Heart right ventricle (tissue), 16 donors: ENCODE data around the gene SPRR1B. TPM values are rescaled to one million over a fixed set of nuclear protein-coding genes. Genes with fewer than 3 reads are reported as not detected.

Experiments used
- ATAC-seq, 8 donors: fragments of 200-7000 bp; cut with Tn5 transposase; one replicate each; pipeline ENCODE4 v1.9.1; 2020; ENCODE audit warnings: mild to moderate bottlenecking in 8 of 8, moderate library complexity in 8 of 8, moderate number of reproducible peaks in 1 of 8
- DNase-seq, 2 donors: peaks; one replicate each; pipeline ENCODE4 v3.0.0-alpha.2; 2020
- H3K27ac ChIP-seq, 10 donors: fragments of 200-600 bp; sonication (generic) in 2 of 10; one replicate each; pipeline versions ENCODE4 v1.5.0 to v1.8.0; 2020 to 2022; ENCODE audit warnings: mild to moderate bottlenecking in 3 of 10
- H3K27me3 ChIP-seq, 7 donors: fragments of 200-600 bp; one replicate each; pipeline ENCODE4 v1.8.0; 2021 to 2022; ENCODE audit warnings: mild to moderate bottlenecking in 2 of 7
- H3K36me3 ChIP-seq, 9 donors: fragments of 200-600 bp; sonication (generic) in 1 of 9; one replicate each; pipeline versions ENCODE4 v1.5.0 to v1.8.0; 2020 to 2022; ENCODE audit warnings: mild to moderate bottlenecking in 2 of 9
- H3K4me1 ChIP-seq, 9 donors: fragments of 200-600 bp; sonication (generic) in 1 of 9; one replicate each; pipeline versions ENCODE4 v1.5.0 to v1.8.0; 2020 to 2022; ENCODE audit warnings: mild to moderate bottlenecking in 4 of 9
- H3K4me3 ChIP-seq, 10 donors: fragments of 200-600 bp; sonication (generic) in 2 of 10; one replicate each; pipeline versions ENCODE4 v1.5.0 to v1.8.0; 2020 to 2022; ENCODE audit warnings: mild to moderate bottlenecking in 7 of 10, moderate library complexity in 2 of 10
- H3K9me3 ChIP-seq, 11 donors: fragments of 200-600 bp in 10 of 11; sonication (generic) in 2 of 11; one replicate each; pipeline versions ENCODE4 v1.5.0 to v1.8.0; 2013 to 2022; ENCODE audit warnings: mild to moderate bottlenecking in 2 of 11, control low read depth in 1 of 11, moderate library complexity in 1 of 11
- CTCF ChIP-seq, 9 donors: fragments of 200-600 bp; sonication (generic) in 2 of 9; IDR thresholded peaks; one replicate each; pipeline versions ENCODE4 v1.5.0 to v1.8.0; 2021 to 2022; ENCODE audit warnings: antibody characterized with exemption in 9 of 9, mild to moderate bottlenecking in 5 of 9, moderate library complexity in 1 of 9
- WGBS, 2 donors: extraction: QIAGEN DNeasy Blood & Tissue Kit; methylation state at CpG; one replicate each; pipeline ENCODE4 v1.1.7; 2013; ENCODE audit warnings: inconsistent platforms in 1 of 2; 5-methylcytosine and 5-hydroxymethylcytosine counted together
- intact Hi-C, 10 donors: fragments of 100-400 bp; cut with DNase I; formaldehyde crosslinking; loops; one replicate each; pipeline versions ENCODE4 v1.11.1 to v1.14.2; 2022
- polyA plus RNA-seq, 2 donors: library from polyadenylated mRNA; stranded (reverse); fragments of 200-250 nt; gene quantifications; one replicate each; pipeline ENCODE4 v1.2.3, GENCODE V29; 2013
- total RNA-seq, 10 donors: library from RNA; stranded (reverse); fragmentation: NEBNext Ultra II Directional in 3 of 10; extraction: Animal tissue kit (Norgen Biotek cat#: 25700) in 3 of 10; gene quantifications; one replicate each; pipeline versions ENCODE4 v1.2.1 to v1.2.4, GENCODE V29; 2021 to 2023
- donor health status: Arrhythmogenic right ventricular cardiomyopathy.
- donor health status: ischemic (EF 13 %, LVEDD 7.1; RV severe dilation, severe dysfunction).
- donor health status: healthy with polysubstance abuse.
- donor health status: DM: no; HTN: yes; CAD: no.
- donor health status: DM: no; HTN: no; CAD: no.
- donor health status: ischemic (EF 25% LVEDD 6.9; RV normal size, moderate dysfunction).
- donor health status: ischemic (EF 25% LVEDD 5.7; RV mildly dilated, moderate dysfunction).
- donor health status: healthy.
- donor health status: DM: yes; HTN: yes; CAD: no.
- donor health status: Ischemic cardiomyopathy.
- donor health status: ischemic (EF 35%, LVEDD 5.7; RV mildly dilated, moderate dysfunction).
- donor health status: nonischemic (EF 11% LVEDD 7.7; RV severe dilation, severe dysfunction).
- donor health status: DM: yes; HTN: yes; CAD: no.
- donor health status: PGD.
- donor health status: ischemic (EF 29% LVEDD 5.4; RV normal size, mild dysfunction).
- donor health status: nonischemic (EF 23%, LVEDD 6.1; RV moderate dilation, normal function).

SPRR1B gene
- total and polyA plus RNA-seq, 12 donors: 0.30 TPM; not detected in 11

DNA sequence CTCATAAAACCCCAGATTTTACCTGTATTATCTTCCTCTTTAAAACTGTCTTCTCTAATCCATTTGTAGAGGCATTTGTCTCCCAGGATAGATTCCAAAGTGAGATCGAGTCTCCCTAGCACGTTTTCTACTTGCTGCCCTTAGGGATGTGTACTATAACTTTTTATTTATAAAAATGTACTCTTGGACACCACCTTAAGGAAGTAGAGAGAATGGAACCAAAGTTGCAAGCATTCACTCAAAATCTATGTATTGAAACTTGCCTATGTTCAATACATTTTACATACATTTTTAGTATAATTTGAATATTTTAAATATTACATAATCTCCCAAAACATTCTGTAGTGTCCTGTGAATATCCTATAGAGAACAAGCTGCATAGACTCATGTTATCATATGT lies 27.2 kb downstream of the SPRR1B start:
- DNase-seq (no peak), ATAC-seq (no peak)
- intact Hi-C loops: no loop called here
- Histone ChIP-seq H3K27me3 (peaks cover 0 to 6% (median 0%) of the 10 kb centered on the region in 7 donors), H3K4me1 (no peaks in the 10 kb centered on the region), H3K36me3 (no peaks in the 10 kb centered on the region), H3K4me3 (no peak overlapping the region), H3K9me3 (peaks cover 0 to 7% (median 1%) of the 10 kb centered on the region in 11 donors), H3K27ac (no peak overlapping the region)
- 67 to 73% methylated on average over 2 of the region's 2 CpGs for WGBS, 2 donors
- TF ChIP-seq CTCF (IDR thresholded peaks at IDR 0.05): no peak

DNA sequence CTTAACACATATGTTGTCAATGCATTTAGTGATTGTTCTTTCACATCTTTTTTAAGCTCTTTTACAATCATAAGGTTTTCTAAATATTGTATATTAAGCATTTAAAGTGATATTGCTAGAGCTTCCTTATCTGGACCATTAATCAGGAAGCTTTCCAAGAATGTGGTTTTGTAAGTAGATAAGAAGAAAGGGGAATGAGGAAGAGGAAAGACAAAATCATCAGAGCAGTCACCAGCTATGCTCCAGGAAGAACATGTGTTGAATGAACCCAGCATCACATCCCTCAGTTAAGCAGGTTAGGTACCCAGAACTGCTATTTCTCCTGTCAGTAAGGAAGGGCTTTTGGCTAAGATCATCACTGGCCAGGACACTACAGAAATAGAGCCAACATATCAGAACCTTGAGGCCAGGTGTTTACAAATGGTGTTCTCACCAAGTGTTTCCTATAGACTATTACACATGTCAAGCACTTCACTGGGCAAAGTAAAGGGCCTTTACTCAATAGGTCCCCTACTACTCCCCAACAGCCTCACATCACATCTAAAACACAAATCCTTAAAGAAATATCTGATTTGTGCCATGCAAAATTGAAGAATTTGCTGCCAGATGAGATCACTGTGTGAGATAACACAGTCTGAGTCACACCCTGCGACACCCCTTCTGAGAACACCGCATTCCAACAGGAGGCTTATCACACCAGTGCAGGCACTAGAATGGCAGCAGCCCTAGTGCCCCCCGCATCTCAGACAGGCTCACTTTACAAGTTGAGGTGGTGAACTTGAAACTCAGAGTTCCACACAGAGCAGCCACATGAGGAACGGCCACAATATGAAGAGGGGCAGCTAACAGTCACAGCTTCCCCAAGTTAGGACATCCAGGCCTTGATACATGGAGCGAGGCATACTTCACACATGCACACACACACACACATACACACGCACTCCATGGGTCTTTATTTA lies 28.1 kb downstream of the SPRR1B start:
- intact Hi-C loops: no loop called here
- no peak for ATAC-seq

DNA sequence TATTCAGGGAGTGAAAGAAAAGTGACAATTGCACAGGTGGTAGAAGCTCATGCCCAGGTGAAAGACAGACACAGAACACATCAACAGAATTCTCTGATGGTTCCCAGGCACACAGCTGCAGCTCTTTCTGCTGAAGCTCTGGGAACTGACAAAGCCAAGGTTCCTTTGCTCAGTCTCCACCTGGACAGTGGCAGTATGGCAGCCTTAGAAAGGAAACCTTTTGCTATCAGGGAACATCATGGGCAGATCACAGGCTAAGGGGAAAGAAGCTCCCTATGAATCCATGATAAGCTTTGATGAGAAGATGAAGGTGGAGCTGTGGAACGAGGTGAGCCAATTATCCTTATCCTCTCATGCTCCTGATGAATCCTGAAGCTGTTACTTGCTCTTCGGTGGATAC lies 39.2 kb downstream of the SPRR1B start:
- H3K9me3 ChIP-seq: no peaks in the 10 kb centered on the region
- TF ChIP-seq CTCF (IDR thresholded peaks at IDR 0.05): no peak
- H3K4me3 ChIP-seq: no peak overlapping the region
- no peak overlapping the region for H3K27ac ChIP-seq
- ATAC-seq (no peak), DNase-seq (no peak)
- no peaks in the 10 kb centered on the region for H3K4me1 ChIP-seq
- no peaks in the 10 kb centered on the region for H3K27me3 ChIP-seq
- whole genome bisulfite sequencing, 2 donors: 52 to 56% methylated on average over 2 of the region's 2 CpGs
- no peaks in the 10 kb centered on the region for H3K36me3 ChIP-seq
- intact Hi-C loops: loop anchor here in 1 of 10 donors (2.0 kb wide), 1 partner anchor 25 kb away; the partner anchor contains the start of gene SPRR2E

More for the DNA sequence above, 28.1 kb downstream of the SPRR1B start:
- Histone ChIP-seq H3K27me3 (peaks cover 0 to 6% (median 0%) of the 10 kb centered on the region in 7 donors), H3K4me3 (no peak overlapping the region), H3K9me3 (no peaks in the 10 kb centered on the region), H3K27ac (no peak overlapping the region), H3K36me3 (no peaks in the 10 kb centered on the region), H3K4me1 (no peaks in the 10 kb centered on the region)
- DNase-seq: no peak
- no peak for TF ChIP-seq CTCF (IDR thresholded peaks at IDR 0.05)
- 59 to 60% methylated on average over 6 of the region's 6 CpGs for WGBS, 2 donors

GRCh38 chr1:153071511-153071910 lies 40.5 kb downstream of the SPRR1B start, which contains the start of gene SPRR2B:
SPRR2B (minus strand) TSS chr1:153071611; CDS start chr1:153070839, 772 bp downstream.
- Histone ChIP-seq H3K27me3 (no peaks in the 10 kb centered on the region), H3K9me3 (no peaks in the 10 kb centered on the region), H3K27ac (no peak within 1 kb of the TSS), H3K4me3 (no peak within 1 kb of the TSS), H3K36me3 (no peaks in the 10 kb centered on the region), H3K4me1 (no peaks in the 10 kb centered on the region)
- ATAC-seq (no peak), DNase-seq (no peak)
- intact Hi-C loops: loop anchor here in 2 of 10 donors (1.0 to 2.0 kb wide), 2 partner anchors 23 kb away; partner anchors contain the start of gene SPRR2E (in 2 of the 2)
- 70 to 94% methylated on average over 2 of the region's 2 CpGs for WGBS, 2 donors
- no peak for TF ChIP-seq CTCF (IDR thresholded peaks at IDR 0.05)
